Panc1 (cell line): ENCODE measurements around the gene NKAIN2.

Experiments used
- POLR2AphosphoS5 ChIP-seq: IDR thresholded peaks from 2 replicates; pipeline ENCODE4 v1.6.1; 2012; ENCODE audit warnings: mild to moderate bottlenecking, low read depth, low read length, moderate library complexity
- SIN3A ChIP-seq: IDR thresholded peaks from 2 replicates; pipeline ENCODE4 v1.6.1; 2012; ENCODE audit warnings: low read depth, mild to moderate bottlenecking, low read length, moderate library complexity, borderline replicate concordance; ENCODE audit not compliant: insufficient read depth
- TCF7L2 ChIP-seq: IDR thresholded peaks from 2 replicates; pipeline ENCODE4 v1.6.1; 2011; ENCODE audit warnings: mild to moderate bottlenecking, low read depth, low read length, inconsistent platforms
- TF ChIP-seq, protein P1 (sequence below): fragments of 450-650 bp; IDR thresholded peaks from 2 replicates; pipeline ENCODE4 v1.5.1; 2017; ENCODE audit warnings: mild to moderate bottlenecking
- TF ChIP-seq, protein P2 (sequence below), 2 experiments: IDR thresholded peaks; 2 replicates each; pipeline ENCODE4 v1.6.1; 2011 to 2012; ENCODE audit warnings: low read depth in 2 of 2, control low read depth in 1 of 2, low read length in 1 of 2, mild to moderate bottlenecking in 1 of 2, moderate library complexity in 1 of 2; ENCODE audit not compliant: insufficient read depth in 1 of 2

DNA sequence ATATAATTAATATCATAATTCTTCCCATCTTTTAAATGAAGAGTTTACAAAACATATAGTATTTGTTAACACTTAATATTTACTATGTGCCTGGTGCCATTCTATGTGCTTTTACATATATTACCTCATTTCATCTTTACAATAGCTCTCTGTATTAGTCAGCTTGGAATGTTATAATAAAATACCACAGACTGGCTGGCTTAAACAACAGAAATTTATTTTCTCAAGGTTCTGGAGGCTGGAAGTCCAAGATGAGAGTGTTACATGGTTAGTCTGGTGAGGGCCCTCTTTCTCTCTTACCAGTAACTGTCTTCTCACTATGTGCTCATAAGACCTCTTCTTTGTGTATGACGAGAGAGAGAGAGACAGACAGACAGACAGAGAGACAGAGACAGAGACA, 110.2 kb downstream of the NKAIN2 start:
- TF ChIP-seq, protein P1, sequence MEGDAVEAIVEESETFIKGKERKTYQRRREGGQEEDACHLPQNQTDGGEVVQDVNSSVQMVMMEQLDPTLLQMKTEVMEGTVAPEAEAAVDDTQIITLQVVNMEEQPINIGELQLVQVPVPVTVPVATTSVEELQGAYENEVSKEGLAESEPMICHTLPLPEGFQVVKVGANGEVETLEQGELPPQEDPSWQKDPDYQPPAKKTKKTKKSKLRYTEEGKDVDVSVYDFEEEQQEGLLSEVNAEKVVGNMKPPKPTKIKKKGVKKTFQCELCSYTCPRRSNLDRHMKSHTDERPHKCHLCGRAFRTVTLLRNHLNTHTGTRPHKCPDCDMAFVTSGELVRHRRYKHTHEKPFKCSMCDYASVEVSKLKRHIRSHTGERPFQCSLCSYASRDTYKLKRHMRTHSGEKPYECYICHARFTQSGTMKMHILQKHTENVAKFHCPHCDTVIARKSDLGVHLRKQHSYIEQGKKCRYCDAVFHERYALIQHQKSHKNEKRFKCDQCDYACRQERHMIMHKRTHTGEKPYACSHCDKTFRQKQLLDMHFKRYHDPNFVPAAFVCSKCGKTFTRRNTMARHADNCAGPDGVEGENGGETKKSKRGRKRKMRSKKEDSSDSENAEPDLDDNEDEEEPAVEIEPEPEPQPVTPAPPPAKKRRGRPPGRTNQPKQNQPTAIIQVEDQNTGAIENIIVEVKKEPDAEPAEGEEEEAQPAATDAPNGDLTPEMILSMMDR = no peak
- TF ChIP-seq POLR2AphosphoS5 = no peak
- no peak for TF ChIP-seq SIN3A
- TF ChIP-seq, protein P2, sequence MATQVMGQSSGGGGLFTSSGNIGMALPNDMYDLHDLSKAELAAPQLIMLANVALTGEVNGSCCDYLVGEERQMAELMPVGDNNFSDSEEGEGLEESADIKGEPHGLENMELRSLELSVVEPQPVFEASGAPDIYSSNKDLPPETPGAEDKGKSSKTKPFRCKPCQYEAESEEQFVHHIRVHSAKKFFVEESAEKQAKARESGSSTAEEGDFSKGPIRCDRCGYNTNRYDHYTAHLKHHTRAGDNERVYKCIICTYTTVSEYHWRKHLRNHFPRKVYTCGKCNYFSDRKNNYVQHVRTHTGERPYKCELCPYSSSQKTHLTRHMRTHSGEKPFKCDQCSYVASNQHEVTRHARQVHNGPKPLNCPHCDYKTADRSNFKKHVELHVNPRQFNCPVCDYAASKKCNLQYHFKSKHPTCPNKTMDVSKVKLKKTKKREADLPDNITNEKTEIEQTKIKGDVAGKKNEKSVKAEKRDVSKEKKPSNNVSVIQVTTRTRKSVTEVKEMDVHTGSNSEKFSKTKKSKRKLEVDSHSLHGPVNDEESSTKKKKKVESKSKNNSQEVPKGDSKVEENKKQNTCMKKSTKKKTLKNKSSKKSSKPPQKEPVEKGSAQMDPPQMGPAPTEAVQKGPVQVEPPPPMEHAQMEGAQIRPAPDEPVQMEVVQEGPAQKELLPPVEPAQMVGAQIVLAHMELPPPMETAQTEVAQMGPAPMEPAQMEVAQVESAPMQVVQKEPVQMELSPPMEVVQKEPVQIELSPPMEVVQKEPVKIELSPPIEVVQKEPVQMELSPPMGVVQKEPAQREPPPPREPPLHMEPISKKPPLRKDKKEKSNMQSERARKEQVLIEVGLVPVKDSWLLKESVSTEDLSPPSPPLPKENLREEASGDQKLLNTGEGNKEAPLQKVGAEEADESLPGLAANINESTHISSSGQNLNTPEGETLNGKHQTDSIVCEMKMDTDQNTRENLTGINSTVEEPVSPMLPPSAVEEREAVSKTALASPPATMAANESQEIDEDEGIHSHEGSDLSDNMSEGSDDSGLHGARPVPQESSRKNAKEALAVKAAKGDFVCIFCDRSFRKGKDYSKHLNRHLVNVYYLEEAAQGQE (IDR thresholded peaks at IDR 0.05; ENCODE audit: insufficient read depth in 1 of 2, low read depth in 2 of 2, low read length in 1 of 2) = no peak
- TF ChIP-seq TCF7L2 = no peak
